Progenitor cell of endocrine pancreas (in vitro differentiated cells): ENCODE measurements around the gene ACTN4. TPM values are rescaled to one million over a fixed set of nuclear protein-coding genes. Genes with fewer than 3 reads are reported as not detected.

Experiments used
- DNase-seq: peaks from one replicate; pipeline ENCODE4 v3.0.0; 2021; ENCODE audit warnings: low spot score; ENCODE audit not compliant: unreplicated experiment
- H3K27ac Mint-ChIP-seq: 2 replicates; pipeline ENCODE4 v1.8.0; 2021; ENCODE audit warnings: mild to moderate bottlenecking, moderate library complexity, mixed read lengths
- H3K27me3 Mint-ChIP-seq: 2 replicates; pipeline ENCODE4 v1.8.0; 2021; ENCODE audit warnings: mixed read lengths
- H3K36me3 Mint-ChIP-seq: 2 replicates; pipeline ENCODE4 v1.8.0; 2022; ENCODE audit warnings: mixed read lengths; ENCODE audit not compliant: insufficient read depth
- H3K4me1 Mint-ChIP-seq: 2 replicates; pipeline ENCODE4 v1.8.0; 2021; ENCODE audit warnings: low read depth, mixed read lengths
- H3K4me3 Mint-ChIP-seq: 2 replicates; pipeline ENCODE4 v1.8.0; 2021; ENCODE audit warnings: low read depth, mild to moderate bottlenecking, moderate library complexity, mixed read lengths
- H3K9me3 Mint-ChIP-seq: 2 replicates; pipeline ENCODE4 v1.8.0; 2021; ENCODE audit warnings: low read depth, mixed read lengths
- CTCF ChIP-seq: fragments of 200-600 bp; sonication (generic); IDR thresholded peaks from one replicate; pipeline ENCODE4 v1.5.0; 2021; ENCODE audit warnings: antibody characterized with exemption, mild to moderate bottlenecking; ENCODE audit not compliant: unreplicated experiment
- total RNA-seq: library from RNA; stranded (reverse); gene quantifications from 2 replicates; pipeline ENCODE4 v1.2.1, GENCODE V29; 2021

Gene ACTN4
- total RNA-seq, 1 donor from 2014 or later = 639 TPM

DNA sequence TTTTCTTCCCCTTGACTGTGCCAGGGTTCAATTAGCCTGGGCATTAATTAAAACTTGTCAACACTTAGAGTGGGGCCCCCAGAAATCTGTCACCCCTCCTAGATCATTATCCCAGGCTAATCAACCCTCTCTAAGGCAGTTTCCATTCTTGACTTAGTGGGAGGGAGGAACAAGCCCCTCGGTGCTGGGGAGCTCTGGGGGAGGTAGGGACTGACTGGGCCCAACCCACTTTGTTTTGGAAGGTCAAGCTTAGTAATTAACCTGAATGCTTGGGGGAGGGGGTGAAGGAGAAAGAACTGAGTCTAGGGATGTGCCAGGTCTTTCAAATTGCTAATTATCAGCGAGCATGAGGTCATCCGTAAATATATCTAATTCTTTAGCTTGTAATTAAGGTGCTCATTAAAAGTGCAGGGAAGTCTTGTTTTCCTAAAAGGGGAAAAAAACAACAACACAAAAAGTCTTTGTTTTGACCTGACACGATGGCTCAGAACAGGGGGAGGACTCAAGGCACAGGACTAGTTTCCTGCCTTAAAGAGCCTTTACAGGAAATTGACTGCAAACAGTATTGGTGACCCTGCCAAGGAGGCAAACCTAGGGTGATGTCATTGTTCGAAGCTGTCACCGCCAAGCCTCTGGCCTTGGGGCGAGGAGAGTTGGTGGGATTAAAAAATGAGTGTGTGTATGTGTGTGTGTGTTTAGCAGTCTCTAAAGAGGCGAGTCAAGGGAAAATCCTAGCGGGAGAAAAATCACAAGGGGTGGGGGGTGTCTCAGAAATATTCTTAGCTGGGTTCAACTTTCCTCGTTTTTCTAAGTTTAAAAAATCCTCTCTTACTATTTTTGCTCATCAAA is 19.4 kb downstream of the ACTN4 start:
- DNase-seq = no peak
- peaks cover 5% of the 10 kb centered on the region for H3K36me3 Mint-ChIP-seq
- H3K27me3 Mint-ChIP-seq = no peaks in the 10 kb centered on the region
- peak overlapping the region; percentile 10 for H3K4me3 Mint-ChIP-seq
- no peak for TF ChIP-seq CTCF
- peak overlapping the region; percentile 96 for H3K27ac Mint-ChIP-seq
- no peaks in the 10 kb centered on the region for H3K9me3 Mint-ChIP-seq
- H3K4me1 Mint-ChIP-seq = peaks cover 89% of the 10 kb centered on the region

DNA sequence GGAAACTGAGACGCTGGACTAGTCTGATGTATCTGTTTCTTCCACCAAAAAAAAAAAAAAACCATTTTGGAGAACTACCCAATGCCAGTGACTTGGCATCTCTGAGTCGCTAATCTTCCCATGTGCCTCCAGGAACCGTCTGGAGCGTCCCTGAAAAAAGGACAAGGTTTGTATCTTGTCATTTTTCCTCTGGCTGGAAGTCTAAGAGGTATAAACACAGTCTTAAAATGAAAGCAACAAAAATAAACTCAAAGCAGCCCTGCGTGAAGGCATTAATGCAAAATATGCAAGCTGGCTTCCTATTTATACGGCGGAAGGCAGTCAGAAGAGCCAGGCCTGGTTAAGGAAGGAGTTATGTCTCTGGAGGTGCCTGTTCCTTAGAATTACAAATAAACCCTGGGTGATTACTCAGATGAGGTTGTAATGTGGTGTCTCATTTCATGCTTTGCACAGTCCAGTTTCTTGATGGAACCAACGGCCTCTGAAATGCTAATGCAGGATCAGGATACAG is 20.3 kb downstream of the ACTN4 start:
- Mint-ChIP-seq H3K36me3 (peaks cover 5% of the 10 kb centered on the region), H3K9me3 (no peaks in the 10 kb centered on the region), H3K27me3 (no peaks in the 10 kb centered on the region), H3K27ac (peak overlapping the region; percentile 96), H3K4me1 (peaks cover 86% of the 10 kb centered on the region), H3K4me3 (no peak overlapping the region)
- DNase-seq = no peak
- TF ChIP-seq CTCF = no peak

GRCh38 chr19:38669552-38669951 is 22.1 kb downstream of the ACTN4 start:
- H3K36me3 Mint-ChIP-seq = peaks cover 5% of the 10 kb centered on the region
- DNase-seq = no peak
- H3K27ac Mint-ChIP-seq = peak overlapping the region; percentile 96
- no peak for TF ChIP-seq CTCF
- H3K9me3 Mint-ChIP-seq = no peaks in the 10 kb centered on the region
- H3K4me3 Mint-ChIP-seq = no peak overlapping the region
- peaks cover 79% of the 10 kb centered on the region for H3K4me1 Mint-ChIP-seq
- no peaks in the 10 kb centered on the region for H3K27me3 Mint-ChIP-seq

- H3K4me1 Mint-ChIP-seq = peaks cover 80% of the 10 kb centered on the region
- H3K4me3 Mint-ChIP-seq = no peak overlapping the region
- TF ChIP-seq CTCF = no peak
- no peaks in the 10 kb centered on the region for H3K27me3 Mint-ChIP-seq
- peaks cover 5% of the 10 kb centered on the region for H3K36me3 Mint-ChIP-seq
- peak overlapping the region; percentile 96 for H3K27ac Mint-ChIP-seq
- no peaks in the 10 kb centered on the region for H3K9me3 Mint-ChIP-seq
- DNase-seq = no peak
Measured at GRCh38 chr19:38670921-38671398, 23.5 kb downstream of the ACTN4 start.

DNA sequence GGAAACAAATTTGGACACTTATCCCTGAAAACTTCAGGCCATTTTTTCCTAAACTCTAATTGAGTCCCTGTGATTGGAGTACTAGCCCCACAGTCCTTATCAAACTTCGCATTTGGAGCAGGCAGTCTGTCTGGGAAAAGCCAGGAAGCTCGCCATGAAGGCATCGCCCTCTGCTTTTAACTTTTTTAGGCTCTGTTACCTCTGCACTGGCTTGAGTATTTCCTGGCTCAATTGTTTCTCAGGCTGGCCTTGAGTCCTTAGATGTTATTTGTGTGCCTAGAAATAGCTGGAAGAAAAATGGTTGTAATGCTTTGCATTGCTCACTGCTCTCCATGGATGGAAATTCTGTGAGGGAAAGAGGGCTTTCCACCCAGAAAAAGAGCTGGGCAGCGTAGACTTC is 24.2 kb downstream of the ACTN4 start:
- DNase-seq = no peak
- H3K36me3 Mint-ChIP-seq = peaks cover 5% of the 10 kb centered on the region
- H3K4me1 Mint-ChIP-seq = peaks cover 79% of the 10 kb centered on the region
- H3K27me3 Mint-ChIP-seq = no peaks in the 10 kb centered on the region
- no peak for TF ChIP-seq CTCF
- peak overlapping the region; percentile 96 for H3K27ac Mint-ChIP-seq
- H3K4me3 Mint-ChIP-seq = no peak overlapping the region
- no peaks in the 10 kb centered on the region for H3K9me3 Mint-ChIP-seq
